Ovary (tissue), 3 donors: ENCODE data around the gene MLPH.

Experiments used
- CTCF ChIP-seq, 3 donors: fragments of 450-650 bp in 2 of 3; fragments of 200-600 bp in 1 of 3; IDR thresholded peaks; one replicate each; pipeline versions ENCODE4 v1.5.1 to v1.8.0; 2016 to 2022; ENCODE audit warnings: antibody characterized with exemption in 3 of 3, mild to moderate bottlenecking in 1 of 3
- EP300 ChIP-seq: sonication (generic); formaldehyde crosslinking; IDR thresholded peaks from one replicate; pipeline ENCODE4 v1.6.1; 2017; ENCODE audit warnings: antibody characterized with exemption
- POLR2A ChIP-seq: fragments of 450-650 bp; IDR thresholded peaks from one replicate; pipeline ENCODE4 v1.6.1; 2017; ENCODE audit warnings: antibody characterized with exemption, mild to moderate bottlenecking, moderate library complexity
- donor health status: DM: no; HTN: no; CAD: no.

GRCh38 chr2:237456200-237456843 lies 30.7 kb upstream of the MLPH start:
- TF ChIP-seq POLR2A (no peak), EP300 (no peak), CTCF (IDR thresholded peaks at IDR 0.05) (no peak)
